Measurements from ENCODE around the gene ZCCHC2.

Gene ZCCHC2

GRCh38 chr18:62584241-62585120 lies 61.7 kb downstream of the ZCCHC2 start:
- Histone ChIP-seq H3K4me3 (IDR thresholded peaks at IDR 0.05; ENCODE audit: insufficient read depth, low read depth, low read length) (no peak overlapping the region), H3K4me1 (ENCODE audit: low read depth, poor library complexity, severe bottlenecking) (peaks cover 20% of the 10 kb centered on the region), H3K27me3 (ENCODE audit: insufficient read depth, low read depth) (no peaks in the 10 kb centered on the region), H4K20me1 (ENCODE audit: insufficient read depth) (no peaks in the 10 kb centered on the region), H2AFZ (ENCODE audit: low read depth) (peak overlapping the region; percentile 32; the same call in 1 of the 2 replicates), H3K36me3 (ENCODE audit: insufficient read depth) (no peaks in the 10 kb centered on the region), H3K9ac (no peak overlapping the region), H3K27ac (no peak overlapping the region), H3K79me2 (ENCODE audit: insufficient read depth, low read depth) (no peaks in the 10 kb centered on the region), H3K4me2 (peak overlapping the region; percentile 46; the same call in 1 of the 2 replicates)
- peak; percentile 96 for TF ChIP-seq CTCF (conservative IDR thresholded peaks at IDR 0.05; ENCODE audit: low read depth, low read length)

DNA sequence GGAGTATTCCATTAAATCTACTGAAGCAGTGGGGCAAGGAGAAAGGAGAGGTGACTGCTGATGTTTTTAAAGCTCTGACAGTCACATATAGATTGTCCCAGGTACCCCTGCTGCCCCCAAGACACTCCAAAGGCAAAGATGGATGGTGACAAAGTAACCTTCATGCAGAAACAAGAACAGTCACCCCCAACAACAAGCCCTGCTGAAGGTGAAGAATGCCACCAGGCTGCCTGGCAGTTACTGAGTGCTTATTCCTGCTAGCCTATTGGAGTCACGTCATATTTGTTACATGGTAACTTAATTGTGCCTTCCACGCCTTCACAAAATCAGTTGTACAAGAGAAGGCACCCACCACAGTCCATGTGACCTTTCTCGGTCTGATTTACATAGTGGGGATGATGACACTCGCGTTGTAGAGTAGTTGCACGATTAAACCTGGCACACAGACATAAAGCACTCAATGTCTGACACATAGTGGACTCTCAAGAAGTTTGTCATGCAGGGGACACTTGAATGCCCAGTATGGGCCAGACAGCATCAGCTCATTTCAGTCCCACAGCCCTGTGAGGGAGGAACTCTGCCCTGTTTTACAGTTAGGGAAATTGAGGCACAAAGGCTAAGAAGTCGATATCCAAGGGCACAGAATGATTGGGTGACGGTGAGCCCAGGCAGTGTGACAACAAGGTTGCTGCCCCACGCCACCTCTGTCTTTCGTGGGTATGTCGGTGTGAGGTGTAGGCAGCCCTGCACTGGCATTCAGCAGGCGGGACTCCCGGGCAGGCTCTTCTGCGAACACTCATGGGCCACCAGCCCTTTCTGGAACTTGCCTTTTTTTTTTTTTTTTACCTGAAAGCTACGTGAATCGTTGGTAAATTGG lies 62.7 kb downstream of the ZCCHC2 start:
- H3K27ac ChIP-seq = no peak overlapping the region
- H3K4me3 ChIP-seq (IDR thresholded peaks at IDR 0.05; ENCODE audit: insufficient read depth, low read depth, low read length) = no peak overlapping the region
- no peaks in the 10 kb centered on the region for H4K20me1 ChIP-seq (ENCODE audit: insufficient read depth)
- H3K36me3 ChIP-seq (ENCODE audit: insufficient read depth) = no peaks in the 10 kb centered on the region
- H3K4me1 ChIP-seq (ENCODE audit: low read depth, poor library complexity, severe bottlenecking) = peaks cover 20% of the 10 kb centered on the region
- H2AFZ ChIP-seq (ENCODE audit: low read depth) = no peak overlapping the region
- H3K4me2 ChIP-seq = 0 out of 2 replicates have a peak overlapping the region, but pooled peaks have one; percentile 22
- no peak overlapping the region for H3K9ac ChIP-seq
- TF ChIP-seq CTCF (conservative IDR thresholded peaks at IDR 0.05; ENCODE audit: low read depth, low read length) = no peak
- no peaks in the 10 kb centered on the region for H3K27me3 ChIP-seq (ENCODE audit: insufficient read depth, low read depth)
- H3K79me2 ChIP-seq (ENCODE audit: insufficient read depth, low read depth) = no peaks in the 10 kb centered on the region

GRCh38 chr18:62586151-62586774 lies 63.4 kb downstream of the ZCCHC2 start:
- no peaks in the 10 kb centered on the region for H3K27me3 ChIP-seq (ENCODE audit: insufficient read depth, low read depth)
- H3K79me2 ChIP-seq (ENCODE audit: insufficient read depth, low read depth) = no peaks in the 10 kb centered on the region
- H3K4me3 ChIP-seq (IDR thresholded peaks at IDR 0.05; ENCODE audit: insufficient read depth, low read depth, low read length) = no peak overlapping the region
- H3K27ac ChIP-seq = no peak overlapping the region
- no peaks in the 10 kb centered on the region for H3K36me3 ChIP-seq (ENCODE audit: insufficient read depth)
- H3K9ac ChIP-seq = no peak overlapping the region
- H3K4me1 ChIP-seq (ENCODE audit: low read depth, poor library complexity, severe bottlenecking) = peaks cover 20% of the 10 kb centered on the region
- peak; percentile 93 for TF ChIP-seq CTCF (conservative IDR thresholded peaks at IDR 0.05; ENCODE audit: low read depth, low read length)
- 0 out of 2 replicates have a peak overlapping the region, but pooled peaks have one; percentile 22 for H3K4me2 ChIP-seq
- H4K20me1 ChIP-seq (ENCODE audit: insufficient read depth) = no peaks in the 10 kb centered on the region
- H2AFZ ChIP-seq (ENCODE audit: low read depth) = no peak overlapping the region

DNA sequence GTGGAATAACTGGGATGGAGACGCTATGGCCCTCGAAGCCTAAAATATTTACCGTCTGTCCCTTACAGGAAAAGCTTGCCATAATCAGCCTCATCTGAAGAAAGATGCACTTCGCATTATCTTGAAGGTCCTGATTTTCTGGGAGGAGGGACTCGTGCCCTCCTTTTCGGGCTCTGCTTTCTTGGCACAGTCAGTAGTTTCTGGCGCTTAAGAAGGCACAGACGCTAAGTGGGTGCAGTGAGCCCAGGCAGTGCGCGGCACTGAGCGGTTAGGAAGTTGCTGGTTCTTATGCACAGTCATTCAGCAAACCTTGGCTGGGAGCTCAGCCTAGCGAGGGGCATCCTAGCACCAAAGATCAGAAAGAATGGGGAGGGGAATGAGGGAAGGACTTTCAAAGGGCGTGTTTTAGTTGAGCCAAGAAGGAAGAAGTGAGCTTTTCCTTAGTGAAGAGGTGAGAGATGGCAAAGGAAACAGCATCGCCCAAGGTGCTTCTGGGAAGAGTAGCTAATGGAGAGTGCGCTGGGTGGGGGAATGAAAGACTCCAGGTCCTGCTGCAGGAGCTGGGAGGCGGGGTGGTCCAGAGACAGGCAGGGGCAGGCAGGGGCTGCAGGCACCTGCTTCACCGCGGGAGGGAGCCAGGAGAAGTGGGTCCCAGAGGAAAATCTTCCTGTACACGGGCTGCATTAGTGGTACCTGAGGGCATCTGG lies 64.1 kb downstream of the ZCCHC2 start:
- no peaks in the 10 kb centered on the region for H3K36me3 ChIP-seq (ENCODE audit: insufficient read depth)
- peaks cover 20% of the 10 kb centered on the region for H3K4me1 ChIP-seq (ENCODE audit: low read depth, poor library complexity, severe bottlenecking)
- H3K9ac ChIP-seq = no peak overlapping the region
- no peak overlapping the region for H3K4me2 ChIP-seq
- no peak overlapping the region for H3K4me3 ChIP-seq (IDR thresholded peaks at IDR 0.05; ENCODE audit: insufficient read depth, low read depth, low read length)
- no peak overlapping the region for H2AFZ ChIP-seq (ENCODE audit: low read depth)
- no peak for TF ChIP-seq CTCF (conservative IDR thresholded peaks at IDR 0.05; ENCODE audit: low read depth, low read length)
- H4K20me1 ChIP-seq (ENCODE audit: insufficient read depth) = no peaks in the 10 kb centered on the region
- no peak overlapping the region for H3K27ac ChIP-seq
- H3K27me3 ChIP-seq (ENCODE audit: insufficient read depth, low read depth) = no peaks in the 10 kb centered on the region
- no peaks in the 10 kb centered on the region for H3K79me2 ChIP-seq (ENCODE audit: insufficient read depth, low read depth)

All from KMS-11 (cell line).